Activated naive CD8-positive, alpha-beta T cell treated with anti-CD3 and anti-CD28 coated beads for 36 hours (primary cell): Measurements from ENCODE around the gene ZSWIM6. TPM values are rescaled to one million over a fixed set of nuclear protein-coding genes. Genes with fewer than 3 reads are reported as not detected.

Experiments
- DNase-seq: peaks from one replicate; pipeline ENCODE4 v3.0.0; 2021
- H3K27ac Mint-ChIP-seq: one replicate; pipeline ENCODE4 v1.8.0; 2022; ENCODE audit warnings: mild to moderate bottlenecking, moderate library complexity, mixed read lengths
- H3K27me3 Mint-ChIP-seq: one replicate; pipeline ENCODE4 v1.8.0; 2022; ENCODE audit warnings: mild to moderate bottlenecking, mixed read lengths
- H3K36me3 Mint-ChIP-seq: one replicate; pipeline ENCODE4 v1.8.0; 2021; ENCODE audit warnings: mild to moderate bottlenecking, mixed read lengths
- H3K4me1 Mint-ChIP-seq: one replicate; pipeline ENCODE4 v1.8.0; 2021; ENCODE audit warnings: mixed read lengths
- H3K4me3 Mint-ChIP-seq: one replicate; pipeline ENCODE4 v1.8.0; 2022; ENCODE audit warnings: mild to moderate bottlenecking, moderate library complexity, mixed read lengths
- H3K9me3 Mint-ChIP-seq: one replicate; pipeline ENCODE4 v1.8.0; 2022; ENCODE audit warnings: mixed read lengths
- total RNA-seq, 2 experiments: library from RNA; stranded (reverse); gene quantifications; one replicate each; pipeline ENCODE4 v1.2.3, GENCODE V29; 2021

The ZSWIM6 gene
- total RNA-seq, 2 experiments from 2014 or later: 3.0 to 3.2 TPM

- Mint-ChIP-seq H3K9me3 (no peaks in the 10 kb centered on the region), H3K36me3 (peaks cover 10% of the 10 kb centered on the region), H3K4me3 (no peak overlapping the region), H3K27ac (no peak overlapping the region), H3K4me1 (no peaks in the 10 kb centered on the region), H3K27me3 (peaks cover 3% of the 10 kb centered on the region)
- no peak for DNase-seq
Measured at GRCh38 chr5:61549530-61549929, 217.5 kb downstream of the ZSWIM6 start.

- H3K36me3 Mint-ChIP-seq: peaks cover 1% of the 10 kb centered on the region
- no peak for DNase-seq
- no peak overlapping the region for H3K4me3 Mint-ChIP-seq
- H3K27me3 Mint-ChIP-seq: peaks cover 3% of the 10 kb centered on the region
- H3K4me1 Mint-ChIP-seq: no peaks in the 10 kb centered on the region
- no peak overlapping the region for H3K27ac Mint-ChIP-seq
- no peaks in the 10 kb centered on the region for H3K9me3 Mint-ChIP-seq
Measured at GRCh38 chr5:61551637-61552313, 219.7 kb downstream of the ZSWIM6 start.

GRCh38 chr5:61559146-61559545 lies 227.1 kb downstream of the ZSWIM6 start:
- Mint-ChIP-seq H3K4me1 (peaks cover 3% of the 10 kb centered on the region), H3K27me3 (no peaks in the 10 kb centered on the region), H3K9me3 (no peaks in the 10 kb centered on the region), H3K4me3 (no peak overlapping the region), H3K36me3 (no peaks in the 10 kb centered on the region), H3K27ac (no peak overlapping the region)
- no peak for DNase-seq

- no peaks in the 10 kb centered on the region for H3K27me3 Mint-ChIP-seq
- no peaks in the 10 kb centered on the region for H3K36me3 Mint-ChIP-seq
- H3K27ac Mint-ChIP-seq: no peak overlapping the region
- H3K4me1 Mint-ChIP-seq: peaks cover 3% of the 10 kb centered on the region
- H3K4me3 Mint-ChIP-seq: no peak overlapping the region
- H3K9me3 Mint-ChIP-seq: no peaks in the 10 kb centered on the region
- no peak for DNase-seq
Measured at GRCh38 chr5:61559722-61560121, 227.7 kb downstream of the ZSWIM6 start.

GRCh38 chr5:61563401-61563800 lies 231.3 kb downstream of the ZSWIM6 start:
- Mint-ChIP-seq H3K9me3 (no peaks in the 10 kb centered on the region), H3K27ac (no peak overlapping the region), H3K36me3 (no peaks in the 10 kb centered on the region), H3K27me3 (no peaks in the 10 kb centered on the region), H3K4me1 (peaks cover 3% of the 10 kb centered on the region), H3K4me3 (no peak overlapping the region)
- DNase-seq: no peak

GRCh38 chr5:61567337-61567736 lies 235.3 kb downstream of the ZSWIM6 start:
- Mint-ChIP-seq H3K36me3 (no peaks in the 10 kb centered on the region), H3K27me3 (no peaks in the 10 kb centered on the region), H3K4me3 (no peak overlapping the region), H3K4me1 (no peaks in the 10 kb centered on the region), H3K27ac (no peak overlapping the region), H3K9me3 (no peaks in the 10 kb centered on the region)
- no peak for DNase-seq

- Mint-ChIP-seq H3K27ac (no peak overlapping the region), H3K4me3 (no peak overlapping the region), H3K9me3 (no peaks in the 10 kb centered on the region), H3K4me1 (no peaks in the 10 kb centered on the region), H3K36me3 (no peaks in the 10 kb centered on the region), H3K27me3 (no peaks in the 10 kb centered on the region)
- no peak for DNase-seq
Measured at GRCh38 chr5:61569353-61569752, 237.3 kb downstream of the ZSWIM6 start.

- no peaks in the 10 kb centered on the region for H3K36me3 Mint-ChIP-seq
- H3K9me3 Mint-ChIP-seq: no peaks in the 10 kb centered on the region
- H3K27ac Mint-ChIP-seq: no peak overlapping the region
- H3K27me3 Mint-ChIP-seq: no peaks in the 10 kb centered on the region
- H3K4me1 Mint-ChIP-seq: no peaks in the 10 kb centered on the region
- no peak overlapping the region for H3K4me3 Mint-ChIP-seq
- no peak for DNase-seq
Measured at GRCh38 chr5:61570767-61571166, 238.7 kb downstream of the ZSWIM6 start.

GRCh38 chr5:61572959-61573358 lies 240.9 kb downstream of the ZSWIM6 start:
- Mint-ChIP-seq H3K27ac (no peak overlapping the region), H3K9me3 (no peaks in the 10 kb centered on the region), H3K27me3 (no peaks in the 10 kb centered on the region), H3K36me3 (no peaks in the 10 kb centered on the region), H3K4me1 (no peaks in the 10 kb centered on the region), H3K4me3 (no peak overlapping the region)
- no peak for DNase-seq

GRCh38 chr5:61575103-61575502 lies 243.0 kb downstream of the ZSWIM6 start:
- no peaks in the 10 kb centered on the region for H3K27me3 Mint-ChIP-seq
- DNase-seq: no peak
- H3K36me3 Mint-ChIP-seq: no peaks in the 10 kb centered on the region
- no peaks in the 10 kb centered on the region for H3K4me1 Mint-ChIP-seq
- no peak overlapping the region for H3K4me3 Mint-ChIP-seq
- H3K9me3 Mint-ChIP-seq: no peaks in the 10 kb centered on the region
- H3K27ac Mint-ChIP-seq: no peak overlapping the region

GRCh38 chr5:61575581-61575980 lies 243.5 kb downstream of the ZSWIM6 start:
- no peaks in the 10 kb centered on the region for H3K4me1 Mint-ChIP-seq

GRCh38 chr5:61576556-61576955 lies 244.5 kb downstream of the ZSWIM6 start:
- no peak overlapping the region for H3K4me3 Mint-ChIP-seq
- no peak for DNase-seq
- H3K27me3 Mint-ChIP-seq: no peaks in the 10 kb centered on the region
- no peaks in the 10 kb centered on the region for H3K36me3 Mint-ChIP-seq
- H3K9me3 Mint-ChIP-seq: no peaks in the 10 kb centered on the region
- no peak overlapping the region for H3K27ac Mint-ChIP-seq
- no peaks in the 10 kb centered on the region for H3K4me1 Mint-ChIP-seq

More at GRCh38 chr5:61575581-61575980, 243.5 kb downstream of the ZSWIM6 start:
- no peak overlapping the region for H3K27ac Mint-ChIP-seq
- no peaks in the 10 kb centered on the region for H3K36me3 Mint-ChIP-seq
- no peak for DNase-seq
- no peaks in the 10 kb centered on the region for H3K27me3 Mint-ChIP-seq
- H3K4me3 Mint-ChIP-seq: no peak overlapping the region
- H3K9me3 Mint-ChIP-seq: no peaks in the 10 kb centered on the region

- Mint-ChIP-seq H3K27me3 (peaks cover 6% of the 10 kb centered on the region), H3K4me3 (no peak overlapping the region), H3K27ac (no peak overlapping the region), H3K9me3 (no peaks in the 10 kb centered on the region), H3K36me3 (no peaks in the 10 kb centered on the region), H3K4me1 (peaks cover 4% of the 10 kb centered on the region)
- DNase-seq: no peak
Measured at GRCh38 chr5:61578858-61579503, 246.9 kb downstream of the ZSWIM6 start.

GRCh38 chr5:61582205-61582820 lies 250.3 kb downstream of the ZSWIM6 start:
- Mint-ChIP-seq H3K9me3 (no peaks in the 10 kb centered on the region), H3K27ac (no peak overlapping the region), H3K36me3 (no peaks in the 10 kb centered on the region), H3K27me3 (peaks cover 7% of the 10 kb centered on the region), H3K4me3 (no peak overlapping the region), H3K4me1 (peaks cover 4% of the 10 kb centered on the region)
- DNase-seq: no peak

GRCh38 chr5:61582887-61583286 lies 250.8 kb downstream of the ZSWIM6 start:
- Mint-ChIP-seq H3K36me3 (no peaks in the 10 kb centered on the region), H3K4me3 (no peak overlapping the region), H3K27me3 (peaks cover 7% of the 10 kb centered on the region), H3K9me3 (no peaks in the 10 kb centered on the region), H3K27ac (no peak overlapping the region), H3K4me1 (peaks cover 4% of the 10 kb centered on the region)
- no peak for DNase-seq
